Measurements from ENCODE around the gene WNT7B. TPM values are rescaled to one million over a fixed set of nuclear protein-coding genes. Genes with fewer than 3 reads are reported as not detected.

The WNT7B gene
- total RNA-seq, 1 donor from 2014 or later = 14.2 TPM

DNA sequence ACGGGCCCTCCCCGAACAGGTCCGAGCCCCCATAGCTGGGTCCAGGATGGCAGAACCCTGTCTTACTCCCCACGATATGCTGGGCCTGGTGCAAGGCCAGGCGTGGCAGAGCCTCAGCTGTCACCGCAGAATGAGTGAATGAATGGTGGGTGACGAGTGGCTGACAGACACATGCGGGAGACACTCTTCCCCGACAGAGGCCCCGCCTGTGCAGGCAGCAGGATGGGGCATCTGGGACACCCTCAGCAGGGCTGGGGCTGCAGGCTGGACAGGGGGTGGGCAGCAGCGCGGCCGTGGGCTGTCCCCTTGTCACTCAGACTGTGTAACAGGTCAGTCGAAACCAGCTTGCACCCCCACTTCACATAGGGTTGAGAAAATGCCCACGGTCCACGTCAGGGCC is 18.0 kb downstream of the WNT7B start:
- no peaks in the 10 kb centered on the region for H3K36me3 Mint-ChIP-seq (ENCODE audit: low read depth)
- no peak overlapping the region for H3K4me3 Mint-ChIP-seq
- no peaks in the 10 kb centered on the region for H3K27me3 Mint-ChIP-seq (ENCODE audit: low read depth)
- no peak overlapping the region for H3K27ac Mint-ChIP-seq (ENCODE audit: unreplicated experiment)
- no peaks in the 10 kb centered on the region for H3K9me3 Mint-ChIP-seq
- DNase-seq (ENCODE audit: low read depth, low spot score) = no peak
- TF ChIP-seq, protein P1, sequence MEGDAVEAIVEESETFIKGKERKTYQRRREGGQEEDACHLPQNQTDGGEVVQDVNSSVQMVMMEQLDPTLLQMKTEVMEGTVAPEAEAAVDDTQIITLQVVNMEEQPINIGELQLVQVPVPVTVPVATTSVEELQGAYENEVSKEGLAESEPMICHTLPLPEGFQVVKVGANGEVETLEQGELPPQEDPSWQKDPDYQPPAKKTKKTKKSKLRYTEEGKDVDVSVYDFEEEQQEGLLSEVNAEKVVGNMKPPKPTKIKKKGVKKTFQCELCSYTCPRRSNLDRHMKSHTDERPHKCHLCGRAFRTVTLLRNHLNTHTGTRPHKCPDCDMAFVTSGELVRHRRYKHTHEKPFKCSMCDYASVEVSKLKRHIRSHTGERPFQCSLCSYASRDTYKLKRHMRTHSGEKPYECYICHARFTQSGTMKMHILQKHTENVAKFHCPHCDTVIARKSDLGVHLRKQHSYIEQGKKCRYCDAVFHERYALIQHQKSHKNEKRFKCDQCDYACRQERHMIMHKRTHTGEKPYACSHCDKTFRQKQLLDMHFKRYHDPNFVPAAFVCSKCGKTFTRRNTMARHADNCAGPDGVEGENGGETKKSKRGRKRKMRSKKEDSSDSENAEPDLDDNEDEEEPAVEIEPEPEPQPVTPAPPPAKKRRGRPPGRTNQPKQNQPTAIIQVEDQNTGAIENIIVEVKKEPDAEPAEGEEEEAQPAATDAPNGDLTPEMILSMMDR (conservative IDR thresholded peaks at IDR 0.05) = no peak
- H3K4me1 Mint-ChIP-seq = no peaks in the 10 kb centered on the region

DNA sequence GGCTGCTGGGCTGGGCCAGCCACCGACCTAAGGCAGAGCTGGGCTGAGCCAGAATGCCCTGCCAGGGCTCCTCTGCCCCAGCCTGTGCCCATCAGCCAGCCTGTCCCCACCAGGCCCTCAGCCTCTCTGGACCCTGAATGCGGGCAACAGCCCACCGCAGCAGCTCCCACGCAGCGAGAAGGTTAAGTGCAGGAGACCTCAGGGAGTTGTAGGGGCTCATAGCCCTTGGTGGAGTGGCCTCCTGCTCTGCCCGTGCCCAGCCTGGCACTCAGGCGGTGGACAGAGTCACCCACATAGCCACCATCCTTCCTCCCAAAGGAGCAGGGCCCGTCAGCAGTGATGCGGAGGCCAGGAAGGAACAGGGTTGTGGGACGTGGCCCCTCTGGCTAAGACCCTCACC is 19.1 kb downstream of the WNT7B start:
- no peak overlapping the region for H3K4me3 Mint-ChIP-seq
- no peaks in the 10 kb centered on the region for H3K36me3 Mint-ChIP-seq (ENCODE audit: low read depth)
- H3K27ac Mint-ChIP-seq (ENCODE audit: unreplicated experiment) = no peak overlapping the region
- H3K9me3 Mint-ChIP-seq = no peaks in the 10 kb centered on the region
- no peak for DNase-seq (ENCODE audit: low read depth, low spot score)
- TF ChIP-seq, protein P1 (conservative IDR thresholded peaks at IDR 0.05) = no peak
- H3K27me3 Mint-ChIP-seq (ENCODE audit: low read depth) = no peaks in the 10 kb centered on the region
- H3K4me1 Mint-ChIP-seq = peaks cover 3% of the 10 kb centered on the region

DNA sequence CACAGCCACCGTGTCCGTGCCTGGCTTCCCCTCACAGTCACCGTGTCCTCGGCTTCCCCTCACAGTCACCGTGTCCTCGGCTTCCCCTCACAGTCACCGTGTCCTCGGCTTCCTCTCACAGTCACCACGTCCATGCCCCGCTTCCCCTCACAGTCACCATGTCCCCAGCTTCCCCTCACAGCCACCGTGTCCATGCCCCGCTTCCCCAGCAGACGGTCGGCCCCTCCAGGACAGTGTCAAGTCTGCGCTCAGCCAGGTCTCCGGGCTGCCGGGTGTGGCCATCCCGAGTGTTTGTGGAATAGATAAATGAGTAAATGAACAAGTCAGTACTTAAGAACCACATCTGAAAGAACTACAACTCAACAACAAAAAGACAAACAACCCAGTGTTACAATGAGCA is 23.8 kb downstream of the WNT7B start:
- no peak for DNase-seq (ENCODE audit: low read depth, low spot score)
- Mint-ChIP-seq H3K9me3 (no peaks in the 10 kb centered on the region), H3K4me3 (no peak overlapping the region), H3K36me3 (ENCODE audit: low read depth) (no peaks in the 10 kb centered on the region), H3K4me1 (peaks cover 9% of the 10 kb centered on the region), H3K27ac (ENCODE audit: unreplicated experiment) (peak overlapping the region; percentile 75), H3K27me3 (ENCODE audit: low read depth) (no peaks in the 10 kb centered on the region)
- TF ChIP-seq, protein P1 (conservative IDR thresholded peaks at IDR 0.05) = no peak

DNA sequence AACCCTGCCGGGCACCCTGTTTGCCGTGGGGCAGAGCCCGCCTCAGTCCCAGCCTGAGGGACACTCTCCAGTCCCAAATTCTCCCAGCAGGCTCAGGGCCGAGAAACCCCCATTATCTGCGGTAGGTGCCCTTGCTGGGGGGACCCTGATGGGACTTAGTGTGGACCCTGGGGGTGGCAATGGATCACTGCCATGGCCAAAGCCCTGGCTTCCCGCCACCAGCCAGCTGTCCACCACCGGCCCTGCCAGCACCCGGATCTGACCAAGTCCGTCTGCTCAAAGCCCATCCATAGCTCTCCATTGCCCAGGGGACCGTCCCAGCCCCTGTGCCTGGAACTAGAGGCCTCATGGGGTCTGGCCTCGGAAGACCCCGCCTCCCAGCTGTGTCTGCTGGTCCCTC is 24.4 kb downstream of the WNT7B start:
- H3K36me3 Mint-ChIP-seq (ENCODE audit: low read depth) = no peaks in the 10 kb centered on the region
- no peaks in the 10 kb centered on the region for H3K27me3 Mint-ChIP-seq (ENCODE audit: low read depth)
- no peak overlapping the region for H3K27ac Mint-ChIP-seq (ENCODE audit: unreplicated experiment)
- no peaks in the 10 kb centered on the region for H3K9me3 Mint-ChIP-seq
- no peak for DNase-seq (ENCODE audit: low read depth, low spot score)
- no peak overlapping the region for H3K4me3 Mint-ChIP-seq
- TF ChIP-seq, protein P1 (conservative IDR thresholded peaks at IDR 0.05) = no peak
- peaks cover 9% of the 10 kb centered on the region for H3K4me1 Mint-ChIP-seq

DNA sequence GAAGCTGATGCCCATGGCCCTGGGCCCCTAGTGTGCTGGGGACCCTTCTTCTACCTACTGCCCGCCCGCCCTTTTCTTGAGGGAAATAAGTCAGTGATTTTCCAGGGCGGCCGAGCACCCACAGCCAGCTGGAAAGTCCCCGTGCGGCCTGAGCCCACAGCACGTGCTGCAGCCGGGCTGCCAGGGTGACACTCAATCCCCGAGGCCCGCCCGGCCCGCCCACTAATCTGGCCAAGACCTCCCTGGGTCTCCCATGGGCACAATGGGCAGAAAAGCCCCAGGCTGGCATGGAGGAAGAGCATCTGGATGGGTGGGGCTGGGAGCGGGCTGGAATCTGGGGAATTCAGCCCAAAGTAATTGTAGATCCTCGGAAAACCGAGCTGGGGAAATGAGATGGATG is 24.8 kb downstream of the WNT7B start:
- Mint-ChIP-seq H3K4me3 (no peak overlapping the region), H3K4me1 (peaks cover 9% of the 10 kb centered on the region), H3K9me3 (no peaks in the 10 kb centered on the region), H3K27ac (ENCODE audit: unreplicated experiment) (no peak overlapping the region), H3K36me3 (ENCODE audit: low read depth) (no peaks in the 10 kb centered on the region), H3K27me3 (ENCODE audit: low read depth) (peaks cover 1% of the 10 kb centered on the region)
- TF ChIP-seq, protein P1 (conservative IDR thresholded peaks at IDR 0.05) = no peak
- DNase-seq (ENCODE audit: low read depth, low spot score) = no peak

DNA sequence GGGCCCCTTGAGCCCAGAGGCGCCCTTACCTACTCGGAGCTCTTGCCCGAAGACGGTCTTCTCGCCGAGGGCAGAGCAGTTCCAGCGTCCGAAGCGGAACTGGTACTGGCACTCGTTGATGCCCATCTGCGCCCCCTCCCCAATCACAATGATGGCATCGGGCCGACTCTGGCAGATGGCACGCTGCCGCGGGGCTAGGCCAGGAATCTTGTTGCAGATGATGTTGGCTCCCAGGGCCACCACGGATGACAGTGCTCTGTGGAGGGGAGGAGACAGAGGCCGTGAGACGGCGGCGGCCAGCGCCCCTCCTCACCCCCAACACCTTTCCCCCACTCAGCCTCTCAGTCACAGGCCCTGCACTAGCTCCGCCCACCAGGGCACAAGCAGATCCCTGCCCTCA is 27.1 kb downstream of the WNT7B start:
- no peaks in the 10 kb centered on the region for H3K36me3 Mint-ChIP-seq (ENCODE audit: low read depth)
- no peak overlapping the region for H3K4me3 Mint-ChIP-seq
- TF ChIP-seq, protein P1 (conservative IDR thresholded peaks at IDR 0.05) = no peak
- DNase-seq (ENCODE audit: low read depth, low spot score) = no peak
- H3K9me3 Mint-ChIP-seq = no peaks in the 10 kb centered on the region
- H3K27me3 Mint-ChIP-seq (ENCODE audit: low read depth) = peaks cover 3% of the 10 kb centered on the region
- no peak overlapping the region for H3K27ac Mint-ChIP-seq (ENCODE audit: unreplicated experiment)
- peaks cover 9% of the 10 kb centered on the region for H3K4me1 Mint-ChIP-seq

Data from neural crest cell (in vitro differentiated cells).